Measurements from ENCODE around the gene METTL22. TPM values are rescaled to one million over a fixed set of nuclear protein-coding genes. Genes with fewer than 3 reads are reported as not detected.
A peak's percentile ranks its signal among the peaks of the same experiment; 100 is the strongest.

The METTL22 gene
- polyA plus RNA-seq, 1 of the 3 experiments (the other 2 are of a cell fraction) = 38.3 TPM

- Histone ChIP-seq H3K4me2 (peak overlapping the region; percentile 95), H3F3A (replicated peaks; ENCODE audit: insufficient read depth) (peaks cover 5% of the 10 kb centered on the region), H3K9ac (peak overlapping the region; percentile 65; the same call in 1 of the 2 replicates), H3K27ac (ENCODE audit: low read depth in 2 of 2, low read length in 1 of 2) (no peak overlapping the region), H3K4me1 (ENCODE audit: control insufficient read depth in 1 of 2, insufficient read depth in 2 of 2, low read depth in 1 of 2, low read length in 1 of 2) (peaks cover 20 to 32% of the 10 kb centered on the region in 2 experiments; a peak in 2 of 4 replicates), H4K20me1 (ENCODE audit: insufficient read depth) (no peaks in the 10 kb centered on the region), H3K9me3 (no peaks in the 10 kb centered on the region), H3K79me2 (ENCODE audit: insufficient read depth) (no peaks in the 10 kb centered on the region), H3K36me3 (replicated peaks in 1 of 2; ENCODE audit: control insufficient read depth in 1 of 2, insufficient read depth in 2 of 2, low read length in 1 of 2) (no peaks in the 10 kb centered on the region), H3K4me3 (ENCODE audit: low read depth in 2 of 2, low read length in 1 of 2) (peak overlapping the region; percentile 77 to 83), H3K27me3 (ENCODE audit: insufficient read depth) (no peaks in the 10 kb centered on the region), H3K9me2 (no peaks in the 10 kb centered on the region), H2AFZ (ENCODE audit: low read depth) (no peak overlapping the region; the same call in 1 of the 2 replicates)
- DNase-seq = peak; percentile 77
- ChIA-PET POLR2A (interaction anchor here (1.5 kb wide), 1 partner anchor 38 kb away, joined by 3 read pairs; no protein-coding TSS in a partner anchor), CTCF (interaction anchor here (0.6 to 4.8 kb wide), 10 partner anchors 14 to 210 kb away, joined by 3 to 28 read pairs (median 4); no protein-coding TSS in a partner anchor)
- 59% methylated on average over 13 of the region's 13 CpGs for WGBS (ENCODE audit: low lambda C conversion rate)
- TF ChIP-seq RXRA (IDR thresholded peaks at IDR 0.05; ENCODE audit: borderline replicate concordance, low read depth) (no peak), GABPA (IDR thresholded peaks at IDR 0.05; ENCODE audit: low read depth) (no peak), ZBTB33 (IDR thresholded peaks at IDR 0.05; ENCODE audit: borderline replicate concordance, low read depth) (no peak), ELF1 (IDR thresholded peaks at IDR 0.05) (no peak), IRF3 (IDR thresholded peaks at IDR 0.05; ENCODE audit: low read depth, low read length) (no peak), USF1 (IDR thresholded peaks at IDR 0.05; ENCODE audit: borderline replicate concordance, low read depth) (no peak), SIN3A (IDR thresholded peaks at IDR 0.05; ENCODE audit: borderline replicate concordance, low read depth, low read length) (no peak), FOXM1 (IDR thresholded peaks at IDR 0.05; ENCODE audit: low read depth) (no peak), TAF1 (IDR thresholded peaks at IDR 0.05; ENCODE audit: borderline replicate concordance, low read depth, low read length) (no peak), REST (IDR thresholded peaks at IDR 0.05; ENCODE audit: low read depth, low read length) (no peak), RCOR1 (IDR thresholded peaks at IDR 0.05; ENCODE audit: low read length) (peak; percentile 57; the same call in 1 of the 2 replicates), NFIC (IDR thresholded peaks at IDR 0.05; ENCODE audit: borderline replicate concordance) (peak; percentile 34; the same call in 1 of the 2 replicates), SMC3 (IDR thresholded peaks at IDR 0.05; ENCODE audit: low read depth, low read length) (no peak), TCF12 (IDR thresholded peaks at IDR 0.05) (no peak), MXI1 (IDR thresholded peaks at IDR 0.05; ENCODE audit: low read depth, low read length) (no peak), MEF2A (IDR thresholded peaks at IDR 0.05; ENCODE audit: borderline replicate concordance, low read depth) (no peak), RFX5 (IDR thresholded peaks at IDR 0.05; ENCODE audit: low read length) (no peak), FOXJ3 (CRISPR knock-in tag; IDR thresholded peaks at IDR 0.05) (no peak), USF2 (IDR thresholded peaks at IDR 0.05; ENCODE audit: borderline replicate concordance, low read depth, low read length) (no peak), NRF1 (IDR thresholded peaks at IDR 0.05; ENCODE audit: low read depth, low read length) (no peak), CTCF (IDR thresholded peaks at IDR 0.05) (no peak)
Measured at GRCh38 chr16:8675183-8676159, 54.0 kb downstream of the METTL22 start.
